GM23338 (cell line): Measurements from ENCODE around the gene DMD. TPM values are rescaled to one million over a fixed set of nuclear protein-coding genes. Genes with fewer than 3 reads are reported as not detected.

Experiments
- ATAC-seq: fragments of 200-7000 bp; cut with Tn5 transposase; 3 replicates; pipeline ENCODE4 v1.9.1; 2020
- DNase-seq: peaks from one replicate; pipeline ENCODE4 v3.0.0-alpha.2; 2015; ENCODE audit warnings: low spot score
- H2AFZ ChIP-seq: fragments of 200-600 bp; sonication (generic); 2 replicates; pipeline ENCODE4 v1.8.0; 2016; ENCODE audit warnings: antibody characterized with exemption, mild to moderate bottlenecking, moderate library complexity
- H3F3A ChIP-seq: fragments of 200-600 bp; sonication (generic); replicated peaks from 2 replicates; pipeline ENCODE4 v1.8.0; 2017; ENCODE audit warnings: antibody characterized with exemption, mixed run types, low read depth
- H3K27ac ChIP-seq: fragments of 200-600 bp; sonication (generic); 2 replicates; pipeline ENCODE4 v1.6.1; 2016; ENCODE audit warnings: low read depth
- H3K27me3 ChIP-seq: fragments of 200-600 bp; sonication (generic); 2 replicates; pipeline ENCODE4 v1.8.0; 2016; ENCODE audit warnings: mild to moderate bottlenecking, mixed run types, moderate library complexity; ENCODE audit not compliant: insufficient read depth
- H3K36me3 ChIP-seq: fragments of 200-600 bp; sonication (generic); 2 replicates; pipeline ENCODE4 v1.8.0; 2016; ENCODE audit warnings: mild to moderate bottlenecking; ENCODE audit not compliant: insufficient read depth
- H3K4me1 ChIP-seq: fragments of 200-600 bp; sonication (generic); 2 replicates; pipeline ENCODE4 v1.8.0; 2016; ENCODE audit warnings: mild to moderate bottlenecking, moderate library complexity; ENCODE audit not compliant: insufficient read depth
- H3K4me2 ChIP-seq: fragments of 200-600 bp; sonication (generic); 2 replicates; pipeline ENCODE4 v1.7.1; 2017; ENCODE audit warnings: mixed run types
- H3K4me3 ChIP-seq: fragments of 200-600 bp; sonication (generic); 2 replicates; pipeline ENCODE4 v1.6.1; 2016; ENCODE audit warnings: mixed run types
- H3K79me2 ChIP-seq: fragments of 200-600 bp; sonication (generic); replicated peaks from 2 replicates; pipeline ENCODE4 v1.8.0; 2017; ENCODE audit warnings: mild to moderate bottlenecking; ENCODE audit not compliant: insufficient read depth
- H3K9me2 ChIP-seq: fragments of 200-600 bp; sonication (generic); 2 replicates; pipeline ENCODE4 v1.8.0; 2017; ENCODE audit not compliant: insufficient read depth
- H4K20me1 ChIP-seq: fragments of 200-600 bp; sonication (generic); replicated peaks from 2 replicates; pipeline ENCODE4 v1.8.0; 2017; ENCODE audit warnings: mild to moderate bottlenecking; ENCODE audit not compliant: insufficient read depth
- H3K27ac Mint-ChIP-seq: 2 replicates; pipeline ENCODE4 v1.8.0; 2020; ENCODE audit warnings: inconsistent platforms, mild to moderate bottlenecking, moderate library complexity, mixed read lengths
- H3K27me3 Mint-ChIP-seq: 3 replicates; pipeline ENCODE4 v1.8.0; 2022; ENCODE audit warnings: low read depth, mild to moderate bottlenecking, moderate library complexity, mixed read lengths, inconsistent platforms; ENCODE audit not compliant: insufficient read depth, poor library complexity
- H3K36me3 Mint-ChIP-seq: 3 replicates; pipeline ENCODE4 v1.8.0; 2021; ENCODE audit warnings: low read depth, mild to moderate bottlenecking, inconsistent platforms, moderate library complexity, mixed read lengths
- H3K4me1 Mint-ChIP-seq: 3 replicates; pipeline ENCODE4 v1.8.0; 2020; ENCODE audit warnings: mild to moderate bottlenecking, inconsistent platforms, mixed read lengths
- H3K4me3 Mint-ChIP-seq: 3 replicates; pipeline ENCODE4 v1.8.0; 2021; ENCODE audit warnings: moderate library complexity, mild to moderate bottlenecking, inconsistent platforms, mixed read lengths
- H3K9me3 Mint-ChIP-seq: 3 replicates; pipeline ENCODE4 v1.8.0; 2020; ENCODE audit warnings: moderate library complexity, mild to moderate bottlenecking, inconsistent platforms, mixed read lengths
- EZH2phosphoT487 ChIP-seq: fragments of 200-600 bp; sonication (generic); IDR thresholded peaks from one replicate; pipeline ENCODE4 v1.8.1; 2018; ENCODE audit warnings: antibody characterized with exemption; ENCODE audit not compliant: unreplicated experiment
- JUNB ChIP-seq: IDR thresholded peaks from one replicate; pipeline ENCODE4 v1.6.1; 2016; ENCODE audit warnings: antibody characterized with exemption; ENCODE audit not compliant: unreplicated experiment
- ZNF114 ChIP-seq: fragments of 250-450 bp; sonication (Bioruptor Pico); IDR thresholded peaks from 2 replicates; pipeline ENCODE4 v1.5.0; 2020; ENCODE audit warnings: mild to moderate bottlenecking, moderate library complexity
- polyA plus RNA-seq: library from polyadenylated mRNA; unstranded; fragments of >200 nt; fragmentation: Nextera tagmentation; extraction: Ambion mirVana; gene quantifications from 2 replicates; pipeline ENCODE4 v1.2.1, GENCODE V29; 2016
- total RNA-seq: library from RNA; depleted of rRNA; stranded (reverse); fragments of >200 nt; shearing (Covaris generic); gene quantifications from 2 replicates; pipeline ENCODE4 v1.2.3, GENCODE V29; 2014
- TF ChIP-seq, protein P1 (sequence below): fragments of 250-450 bp; sonication (Bioruptor Pico); IDR thresholded peaks from 2 replicates; pipeline ENCODE4 v1.5.0; 2020; ENCODE audit warnings: mild to moderate bottlenecking, moderate library complexity
- TF ChIP-seq, protein P2 (sequence below): IDR thresholded peaks from one replicate; pipeline ENCODE4 v1.6.1; 2018; ENCODE audit warnings: antibody characterized with exemption; ENCODE audit not compliant: unreplicated experiment
- TF ChIP-seq, protein P3 (sequence below), 2 experiments: fragments of 200-600 bp in 1 of 2; sonication (generic) in 1 of 2; conservative IDR thresholded peaks; 2 replicates each; pipeline versions ENCODE4 v1.5.1 to v1.6.1; 2016 to 2017; ENCODE audit warnings: antibody characterized with exemption in 2 of 2, low read depth in 2 of 2, mild to moderate bottlenecking in 2 of 2, moderate library complexity in 1 of 2
- TF ChIP-seq, protein P4 (sequence below): IDR thresholded peaks from 2 replicates; pipeline ENCODE4 v1.6.1; 2016; ENCODE audit warnings: antibody characterized with exemption

The DMD gene
- total and polyA plus RNA-seq, 2 experiments from 2014 or later: 4.5 to 7.6 TPM

DNA sequence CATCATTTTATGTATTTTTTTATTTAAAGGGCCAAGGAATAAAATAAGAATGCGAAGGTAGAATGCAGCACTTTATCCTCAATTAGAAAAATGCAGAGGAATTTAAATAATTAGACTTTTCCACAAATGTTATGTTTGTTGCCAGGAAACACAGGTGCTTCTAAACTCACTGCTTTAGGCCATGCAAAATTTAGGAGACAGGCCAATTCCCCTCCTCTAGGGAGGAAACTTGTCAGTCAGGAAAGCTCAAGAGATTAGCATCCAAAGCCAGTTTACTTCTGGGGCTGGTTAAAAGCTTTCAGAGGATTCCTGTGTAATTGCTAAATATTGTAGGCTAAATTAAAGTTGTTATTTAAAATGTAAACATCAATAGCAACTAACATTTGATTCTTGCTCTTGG lies 124.5 kb downstream of the DMD start (continued):
- TF ChIP-seq, protein P1, sequence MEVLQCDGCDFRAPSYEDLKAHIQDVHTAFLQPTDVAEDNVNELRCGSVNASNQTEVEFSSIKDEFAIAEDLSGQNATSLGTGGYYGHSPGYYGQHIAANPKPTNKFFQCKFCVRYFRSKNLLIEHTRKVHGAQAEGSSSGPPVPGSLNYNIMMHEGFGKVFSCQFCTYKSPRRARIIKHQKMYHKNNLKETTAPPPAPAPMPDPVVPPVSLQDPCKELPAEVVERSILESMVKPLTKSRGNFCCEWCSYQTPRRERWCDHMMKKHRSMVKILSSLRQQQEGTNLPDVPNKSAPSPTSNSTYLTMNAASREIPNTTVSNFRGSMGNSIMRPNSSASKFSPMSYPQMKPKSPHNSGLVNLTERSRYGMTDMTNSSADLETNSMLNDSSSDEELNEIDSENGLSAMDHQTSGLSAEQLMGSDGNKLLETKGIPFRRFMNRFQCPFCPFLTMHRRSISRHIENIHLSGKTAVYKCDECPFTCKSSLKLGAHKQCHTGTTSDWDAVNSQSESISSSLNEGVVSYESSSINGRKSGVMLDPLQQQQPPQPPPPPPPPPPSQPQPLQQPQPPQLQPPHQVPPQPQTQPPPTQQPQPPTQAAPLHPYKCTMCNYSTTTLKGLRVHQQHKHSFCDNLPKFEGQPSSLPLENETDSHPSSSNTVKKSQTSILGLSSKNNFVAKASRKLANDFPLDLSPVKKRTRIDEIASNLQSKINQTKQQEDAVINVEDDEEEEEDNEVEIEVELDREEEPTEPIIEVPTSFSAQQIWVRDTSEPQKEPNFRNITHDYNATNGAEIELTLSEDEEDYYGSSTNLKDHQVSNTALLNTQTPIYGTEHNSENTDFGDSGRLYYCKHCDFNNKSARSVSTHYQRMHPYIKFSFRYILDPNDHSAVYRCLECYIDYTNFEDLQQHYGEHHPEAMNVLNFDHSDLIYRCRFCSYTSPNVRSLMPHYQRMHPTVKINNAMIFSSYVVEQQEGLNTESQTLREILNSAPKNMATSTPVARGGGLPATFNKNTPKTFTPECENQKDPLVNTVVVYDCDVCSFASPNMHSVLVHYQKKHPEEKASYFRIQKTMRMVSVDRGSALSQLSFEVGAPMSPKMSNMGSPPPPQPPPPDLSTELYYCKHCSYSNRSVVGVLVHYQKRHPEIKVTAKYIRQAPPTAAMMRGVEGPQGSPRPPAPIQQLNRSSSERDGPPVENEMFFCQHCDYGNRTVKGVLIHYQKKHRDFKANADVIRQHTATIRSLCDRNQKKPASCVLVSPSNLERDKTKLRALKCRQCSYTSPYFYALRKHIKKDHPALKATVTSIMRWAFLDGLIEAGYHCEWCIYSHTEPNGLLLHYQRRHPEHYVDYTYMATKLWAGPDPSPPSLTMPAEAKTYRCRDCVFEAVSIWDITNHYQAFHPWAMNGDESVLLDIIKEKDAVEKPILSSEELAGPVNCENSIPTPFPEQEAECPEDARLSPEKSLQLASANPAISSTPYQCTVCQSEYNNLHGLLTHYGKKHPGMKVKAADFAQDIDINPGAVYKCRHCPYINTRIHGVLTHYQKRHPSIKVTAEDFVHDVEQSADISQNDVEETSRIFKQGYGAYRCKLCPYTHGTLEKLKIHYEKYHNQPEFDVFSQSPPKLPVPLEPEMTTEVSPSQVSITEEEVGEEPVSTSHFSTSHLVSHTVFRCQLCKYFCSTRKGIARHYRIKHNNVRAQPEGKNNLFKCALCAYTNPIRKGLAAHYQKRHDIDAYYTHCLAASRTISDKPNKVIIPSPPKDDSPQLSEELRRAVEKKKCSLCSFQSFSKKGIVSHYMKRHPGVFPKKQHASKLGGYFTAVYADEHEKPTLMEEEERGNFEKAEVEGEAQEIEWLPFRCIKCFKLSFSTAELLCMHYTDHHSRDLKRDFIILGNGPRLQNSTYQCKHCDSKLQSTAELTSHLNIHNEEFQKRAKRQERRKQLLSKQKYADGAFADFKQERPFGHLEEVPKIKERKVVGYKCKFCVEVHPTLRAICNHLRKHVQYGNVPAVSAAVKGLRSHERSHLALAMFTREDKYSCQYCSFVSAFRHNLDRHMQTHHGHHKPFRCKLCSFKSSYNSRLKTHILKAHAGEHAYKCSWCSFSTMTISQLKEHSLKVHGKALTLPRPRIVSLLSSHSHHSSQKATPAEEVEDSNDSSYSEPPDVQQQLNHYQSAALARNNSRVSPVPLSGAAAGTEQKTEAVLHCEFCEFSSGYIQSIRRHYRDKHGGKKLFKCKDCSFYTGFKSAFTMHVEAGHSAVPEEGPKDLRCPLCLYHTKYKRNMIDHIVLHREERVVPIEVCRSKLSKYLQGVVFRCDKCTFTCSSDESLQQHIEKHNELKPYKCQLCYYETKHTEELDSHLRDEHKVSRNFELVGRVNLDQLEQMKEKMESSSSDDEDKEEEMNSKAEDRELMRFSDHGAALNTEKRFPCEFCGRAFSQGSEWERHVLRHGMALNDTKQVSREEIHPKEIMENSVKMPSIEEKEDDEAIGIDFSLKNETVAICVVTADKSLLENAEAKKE (CRISPR knock-in tag): no peak
- TF ChIP-seq, protein P2, sequence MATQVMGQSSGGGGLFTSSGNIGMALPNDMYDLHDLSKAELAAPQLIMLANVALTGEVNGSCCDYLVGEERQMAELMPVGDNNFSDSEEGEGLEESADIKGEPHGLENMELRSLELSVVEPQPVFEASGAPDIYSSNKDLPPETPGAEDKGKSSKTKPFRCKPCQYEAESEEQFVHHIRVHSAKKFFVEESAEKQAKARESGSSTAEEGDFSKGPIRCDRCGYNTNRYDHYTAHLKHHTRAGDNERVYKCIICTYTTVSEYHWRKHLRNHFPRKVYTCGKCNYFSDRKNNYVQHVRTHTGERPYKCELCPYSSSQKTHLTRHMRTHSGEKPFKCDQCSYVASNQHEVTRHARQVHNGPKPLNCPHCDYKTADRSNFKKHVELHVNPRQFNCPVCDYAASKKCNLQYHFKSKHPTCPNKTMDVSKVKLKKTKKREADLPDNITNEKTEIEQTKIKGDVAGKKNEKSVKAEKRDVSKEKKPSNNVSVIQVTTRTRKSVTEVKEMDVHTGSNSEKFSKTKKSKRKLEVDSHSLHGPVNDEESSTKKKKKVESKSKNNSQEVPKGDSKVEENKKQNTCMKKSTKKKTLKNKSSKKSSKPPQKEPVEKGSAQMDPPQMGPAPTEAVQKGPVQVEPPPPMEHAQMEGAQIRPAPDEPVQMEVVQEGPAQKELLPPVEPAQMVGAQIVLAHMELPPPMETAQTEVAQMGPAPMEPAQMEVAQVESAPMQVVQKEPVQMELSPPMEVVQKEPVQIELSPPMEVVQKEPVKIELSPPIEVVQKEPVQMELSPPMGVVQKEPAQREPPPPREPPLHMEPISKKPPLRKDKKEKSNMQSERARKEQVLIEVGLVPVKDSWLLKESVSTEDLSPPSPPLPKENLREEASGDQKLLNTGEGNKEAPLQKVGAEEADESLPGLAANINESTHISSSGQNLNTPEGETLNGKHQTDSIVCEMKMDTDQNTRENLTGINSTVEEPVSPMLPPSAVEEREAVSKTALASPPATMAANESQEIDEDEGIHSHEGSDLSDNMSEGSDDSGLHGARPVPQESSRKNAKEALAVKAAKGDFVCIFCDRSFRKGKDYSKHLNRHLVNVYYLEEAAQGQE: no peak

DNA sequence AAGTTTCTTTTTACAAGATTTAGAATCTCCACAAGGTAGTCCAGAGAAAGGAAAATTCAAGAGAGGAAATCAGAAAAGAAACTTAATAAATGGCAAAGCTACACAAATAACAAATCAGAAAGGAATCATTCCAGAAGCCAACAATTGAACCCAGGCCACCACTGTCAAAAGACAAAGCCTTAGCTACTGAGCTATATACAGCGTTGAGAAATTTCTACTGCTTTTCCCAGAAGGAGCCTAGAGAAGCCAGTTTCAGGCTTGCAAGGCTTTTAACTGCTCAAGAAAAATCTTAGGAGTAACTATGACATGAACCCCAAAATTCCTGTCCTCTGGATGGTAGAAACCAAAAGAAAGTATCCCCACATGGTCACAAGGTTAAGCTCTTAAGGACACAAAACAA lies 129.0 kb downstream of the DMD start:
- H3K36me3 Mint-ChIP-seq: peaks cover 22% of the 10 kb centered on the region
- TF ChIP-seq, protein P3, sequence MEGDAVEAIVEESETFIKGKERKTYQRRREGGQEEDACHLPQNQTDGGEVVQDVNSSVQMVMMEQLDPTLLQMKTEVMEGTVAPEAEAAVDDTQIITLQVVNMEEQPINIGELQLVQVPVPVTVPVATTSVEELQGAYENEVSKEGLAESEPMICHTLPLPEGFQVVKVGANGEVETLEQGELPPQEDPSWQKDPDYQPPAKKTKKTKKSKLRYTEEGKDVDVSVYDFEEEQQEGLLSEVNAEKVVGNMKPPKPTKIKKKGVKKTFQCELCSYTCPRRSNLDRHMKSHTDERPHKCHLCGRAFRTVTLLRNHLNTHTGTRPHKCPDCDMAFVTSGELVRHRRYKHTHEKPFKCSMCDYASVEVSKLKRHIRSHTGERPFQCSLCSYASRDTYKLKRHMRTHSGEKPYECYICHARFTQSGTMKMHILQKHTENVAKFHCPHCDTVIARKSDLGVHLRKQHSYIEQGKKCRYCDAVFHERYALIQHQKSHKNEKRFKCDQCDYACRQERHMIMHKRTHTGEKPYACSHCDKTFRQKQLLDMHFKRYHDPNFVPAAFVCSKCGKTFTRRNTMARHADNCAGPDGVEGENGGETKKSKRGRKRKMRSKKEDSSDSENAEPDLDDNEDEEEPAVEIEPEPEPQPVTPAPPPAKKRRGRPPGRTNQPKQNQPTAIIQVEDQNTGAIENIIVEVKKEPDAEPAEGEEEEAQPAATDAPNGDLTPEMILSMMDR (conservative IDR thresholded peaks at IDR 0.05; ENCODE audit: low read depth in 2 of 2): no peak
- no peak for TF ChIP-seq JUNB
- no peak for TF ChIP-seq ZNF114
- no peak for TF ChIP-seq EZH2phosphoT487
- TF ChIP-seq, protein P4, sequence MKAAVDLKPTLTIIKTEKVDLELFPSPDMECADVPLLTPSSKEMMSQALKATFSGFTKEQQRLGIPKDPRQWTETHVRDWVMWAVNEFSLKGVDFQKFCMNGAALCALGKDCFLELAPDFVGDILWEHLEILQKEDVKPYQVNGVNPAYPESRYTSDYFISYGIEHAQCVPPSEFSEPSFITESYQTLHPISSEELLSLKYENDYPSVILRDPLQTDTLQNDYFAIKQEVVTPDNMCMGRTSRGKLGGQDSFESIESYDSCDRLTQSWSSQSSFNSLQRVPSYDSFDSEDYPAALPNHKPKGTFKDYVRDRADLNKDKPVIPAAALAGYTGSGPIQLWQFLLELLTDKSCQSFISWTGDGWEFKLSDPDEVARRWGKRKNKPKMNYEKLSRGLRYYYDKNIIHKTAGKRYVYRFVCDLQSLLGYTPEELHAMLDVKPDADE: no peak

More for the DNA sequence above, 129.0 kb downstream of the DMD start:
- Histone ChIP-seq H4K20me1 (no peaks in the 10 kb centered on the region), H3K4me2 (no peak overlapping the region), H3K4me1 (no peaks in the 10 kb centered on the region), H3K36me3 (peaks cover 11% of the 10 kb centered on the region; the same call in 1 of the 2 replicates), H2AFZ (no peak overlapping the region), H3K4me3 (no peak overlapping the region), H3F3A (no peaks in the 10 kb centered on the region), H3K27me3 (no peaks in the 10 kb centered on the region), H3K9me2 (no peaks in the 10 kb centered on the region), H3K27ac (no peak overlapping the region), H3K79me2 (no peaks in the 10 kb centered on the region)
- no peak overlapping the region for H3K4me3 Mint-ChIP-seq
- peaks cover 4% of the 10 kb centered on the region; the same call in 1 of the 3 replicates for H3K4me1 Mint-ChIP-seq
- DNase-seq (no peak), ATAC-seq (no peak)
- no peaks in the 10 kb centered on the region for H3K27me3 Mint-ChIP-seq
- no peak overlapping the region for H3K27ac Mint-ChIP-seq
- H3K9me3 Mint-ChIP-seq: peaks cover 18% of the 10 kb centered on the region; the same call in 2 of the 3 replicates
